Posterior vena cava (tissue), 2 donors: Measurements from ENCODE around the gene DCAF8L2. TPM values are rescaled to one million over a fixed set of nuclear protein-coding genes. Genes with fewer than 3 reads are reported as not detected.
"Not testable (repeated sequence)": the region's sequence is repeated elsewhere in the genome, so short reads cannot be mapped to it uniquely, and the experiment has no call there.

Experiments
- DNase-seq: peaks from one replicate; pipeline ENCODE4 v3.0.0-alpha.2; 2020; ENCODE audit warnings: low spot score
- intact Hi-C, 2 donors: fragments of 100-400 bp; cut with DNase I; formaldehyde crosslinking; loops; one replicate each; pipeline versions ENCODE4 v1.14.1 to v1.14.2; 2022 to 2023
- total RNA-seq, 2 donors: library from RNA; stranded (reverse); fragmentation: NEBNext Ultra II Directional; extraction: Animal tissue kit (Norgen Biotek cat#: 25700); gene quantifications; one replicate each; pipeline ENCODE4 v1.2.1, GENCODE V29; 2021
- donor health status: DM: yes; HTN: yes; CAD: no.
- donor health status: DM: yes; HTN: yes; CAD: no.

DCAF8L2 gene
- total RNA-seq, 2 donors from 2014 or later, result not detected

- intact Hi-C loops, result no loop called here
- DNase-seq, result no peak
These were observed 81.1 kb downstream of the DCAF8L2 start for GRCh38 chrX:27671234-27671633.

GRCh38 chrX:27674491-27674890, 84.3 kb downstream of the DCAF8L2 start:
- intact Hi-C loops, result no loop called here
- DNase-seq, result no peak

GRCh38 chrX:27675493-27675892, 85.3 kb downstream of the DCAF8L2 start:
- intact Hi-C loops, result no loop called here
- no peak for DNase-seq

GRCh38 chrX:27679281-27679680, 89.1 kb downstream of the DCAF8L2 start:
- DNase-seq, result no peak
- intact Hi-C loops, result no loop called here

- DNase-seq, result no peak
- intact Hi-C loops, result no loop called here
These were observed 90.6 kb downstream of the DCAF8L2 start for GRCh38 chrX:27680726-27681125.

GRCh38 chrX:27683566-27684208, 93.5 kb downstream of the DCAF8L2 start:
- intact Hi-C loops, DNase-seq: not testable (repeated sequence)

- intact Hi-C loops, result no loop called here
- no peak for DNase-seq
These were observed 104.5 kb downstream of the DCAF8L2 start for GRCh38 chrX:27694667-27695066.

- no peak for DNase-seq
- intact Hi-C loops, result no loop called here
These were observed 116.4 kb downstream of the DCAF8L2 start for GRCh38 chrX:27706526-27706925.

- intact Hi-C loops, result no loop called here
- no peak for DNase-seq
These were observed 125.5 kb downstream of the DCAF8L2 start for GRCh38 chrX:27715610-27716009.

GRCh38 chrX:27728291-27728690, 138.1 kb downstream of the DCAF8L2 start:
- no peak for DNase-seq
- intact Hi-C loops, result no loop called here

GRCh38 chrX:27731962-27732361, 141.8 kb downstream of the DCAF8L2 start:
- no peak for DNase-seq
- intact Hi-C loops, result no loop called here

- intact Hi-C loops, result no loop called here
- no peak for DNase-seq
These were observed 145.8 kb downstream of the DCAF8L2 start for GRCh38 chrX:27735914-27736313.

GRCh38 chrX:27740933-27741332, 150.8 kb downstream of the DCAF8L2 start:
- intact Hi-C loops, result no loop called here
- no peak for DNase-seq

- DNase-seq, intact Hi-C loops: not testable (repeated sequence)
These were observed 153.4 kb downstream of the DCAF8L2 start for GRCh38 chrX:27743521-27743920.

GRCh38 chrX:27746516-27746915, 156.4 kb downstream of the DCAF8L2 start:
- intact Hi-C loops, result no loop called here
- no peak for DNase-seq

GRCh38 chrX:27750298-27750697, 160.2 kb downstream of the DCAF8L2 start:
- intact Hi-C loops, DNase-seq: not testable (repeated sequence)

GRCh38 chrX:27751976-27752375, 161.8 kb downstream of the DCAF8L2 start:
- DNase-seq, result no peak
- intact Hi-C loops, result no loop called here

- intact Hi-C loops, result no loop called here
- DNase-seq, result no peak
These were observed 175.6 kb downstream of the DCAF8L2 start for GRCh38 chrX:27765718-27766117.

- intact Hi-C loops, result no loop called here
These were observed 177.2 kb downstream of the DCAF8L2 start for GRCh38 chrX:27767387-27767786.

GRCh38 chrX:27775984-27776383, 185.8 kb downstream of the DCAF8L2 start:
- DNase-seq, result no peak
- intact Hi-C loops, result no loop called here

More at GRCh38 chrX:27767387-27767786, 177.2 kb downstream of the DCAF8L2 start:
- no peak for DNase-seq

- intact Hi-C loops, result no loop called here
- no peak for DNase-seq
These were observed 206.6 kb downstream of the DCAF8L2 start for GRCh38 chrX:27796640-27797257.
